Heart left ventricle (tissue), 13 donors: Measurements from ENCODE around the gene IL2RA.

ENCODE experiments used
- POLR2A ChIP-seq, 2 donors: fragments of 450-650 bp; IDR thresholded peaks; one replicate each; pipeline ENCODE4 v1.6.1; 2017; ENCODE audit warnings: antibody characterized with exemption in 2 of 2, mild to moderate bottlenecking in 2 of 2, moderate library complexity in 2 of 2
- TF ChIP-seq, protein P1 (sequence below), 12 donors: fragments of 200-600 bp; sonication (generic) in 4 of 12; IDR thresholded peaks; one replicate each; pipeline versions ENCODE4 v1.5.0 to v1.8.0; 2018 to 2022; ENCODE audit warnings: antibody characterized with exemption in 12 of 12, mild to moderate bottlenecking in 5 of 12
- donor health status: ischemic (EF 13 %, LVEDD 7.1; RV severe dilation, severe dysfunction).
- donor health status: DM: no; HTN: yes; CAD: no.
- donor health status: DM: no; HTN: no; CAD: no.
- donor health status: ischemic (EF 25% LVEDD 6.9; RV normal size, moderate dysfunction).
- donor health status: ischemic (EF 25% LVEDD 5.7; RV mildly dilated, moderate dysfunction).
- donor health status: ischemic (EF 35%, LVEDD 5.7; RV mildly dilated, moderate dysfunction).
- donor health status: nonischemic (EF 11% LVEDD 7.7; RV severe dilation, severe dysfunction).
- donor health status: DM: yes; HTN: yes; CAD: no.
- donor health status: PGD.
- donor health status: ischemic (EF 29% LVEDD 5.4; RV normal size, mild dysfunction).
- donor health status: nonischemic (EF 23%, LVEDD 6.1; RV moderate dilation, normal function).

DNA sequence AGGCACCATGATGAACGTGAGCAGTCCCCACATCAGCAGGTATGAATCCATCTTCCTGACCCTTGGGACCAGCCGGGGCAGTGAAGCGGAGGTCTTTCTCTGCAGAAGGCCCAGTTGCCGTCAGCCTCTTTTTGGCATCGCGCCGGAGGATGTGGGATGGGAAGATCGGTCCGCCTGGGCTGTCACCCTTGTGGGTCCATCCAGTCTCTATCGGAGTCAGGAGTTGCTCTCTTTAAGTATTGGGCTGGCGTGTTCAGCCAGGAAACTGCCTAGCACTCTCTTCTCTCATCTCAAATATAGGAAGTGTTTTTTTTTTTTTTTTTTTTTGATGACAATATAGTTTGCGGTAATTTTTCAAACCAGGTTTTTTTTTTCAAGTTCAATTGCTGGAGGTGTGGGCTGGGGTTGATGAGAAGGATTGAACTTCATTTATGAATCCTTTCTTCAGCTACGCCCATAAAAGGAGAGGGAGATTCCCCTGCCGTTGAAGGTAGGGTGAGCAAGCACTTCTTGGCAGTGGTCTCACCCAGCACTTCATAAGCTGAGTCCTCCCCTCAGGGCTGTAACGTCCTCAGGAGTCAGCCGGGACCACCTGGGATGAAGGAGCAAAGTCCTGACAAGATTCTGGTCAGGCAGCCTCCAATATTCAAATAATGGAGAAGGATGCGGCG, at the start of gene IL2RA:
- TF ChIP-seq, protein P1, sequence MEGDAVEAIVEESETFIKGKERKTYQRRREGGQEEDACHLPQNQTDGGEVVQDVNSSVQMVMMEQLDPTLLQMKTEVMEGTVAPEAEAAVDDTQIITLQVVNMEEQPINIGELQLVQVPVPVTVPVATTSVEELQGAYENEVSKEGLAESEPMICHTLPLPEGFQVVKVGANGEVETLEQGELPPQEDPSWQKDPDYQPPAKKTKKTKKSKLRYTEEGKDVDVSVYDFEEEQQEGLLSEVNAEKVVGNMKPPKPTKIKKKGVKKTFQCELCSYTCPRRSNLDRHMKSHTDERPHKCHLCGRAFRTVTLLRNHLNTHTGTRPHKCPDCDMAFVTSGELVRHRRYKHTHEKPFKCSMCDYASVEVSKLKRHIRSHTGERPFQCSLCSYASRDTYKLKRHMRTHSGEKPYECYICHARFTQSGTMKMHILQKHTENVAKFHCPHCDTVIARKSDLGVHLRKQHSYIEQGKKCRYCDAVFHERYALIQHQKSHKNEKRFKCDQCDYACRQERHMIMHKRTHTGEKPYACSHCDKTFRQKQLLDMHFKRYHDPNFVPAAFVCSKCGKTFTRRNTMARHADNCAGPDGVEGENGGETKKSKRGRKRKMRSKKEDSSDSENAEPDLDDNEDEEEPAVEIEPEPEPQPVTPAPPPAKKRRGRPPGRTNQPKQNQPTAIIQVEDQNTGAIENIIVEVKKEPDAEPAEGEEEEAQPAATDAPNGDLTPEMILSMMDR (IDR thresholded peaks at IDR 0.05) = no peak
- no peak for TF ChIP-seq POLR2A (IDR thresholded peaks at IDR 0.05)
